ENCODE data around the gene CHMP2A. TPM values are rescaled to one million over a fixed set of nuclear protein-coding genes. Genes with fewer than 3 reads are reported as not detected.

The CHMP2A gene
- 120 TPM for polyA plus RNA-seq
- long read RNA-seq, donor 1, transcript CHMP2A-201 (6 exons, 913 nt), result major isoform, 16 of 36 reads
- long read RNA-seq, donor 1, transcript CHMP2A-206 (5 exons, 1,178 nt), result minor isoform, 6 of 36 reads
- long read RNA-seq, donor 1, transcript CHMP2A-208 (6 exons, 885 nt), result minor isoform, 6 of 36 reads
- long read RNA-seq, donor 1, partial matches to known transcripts, result 5 of 36 reads
- long read RNA-seq, donor 1, other reads (novel, unspliced or antisense), result 0 of 36 reads
- long read RNA-seq, donor 2, transcript CHMP2A-201 (6 exons, 913 nt), result major isoform, 61 of 128 reads
- long read RNA-seq, donor 2, transcript CHMP2A-208 (6 exons, 885 nt), result minor isoform, 16 of 128 reads
- long read RNA-seq, donor 2, transcript CHMP2A-206 (5 exons, 1,178 nt), result minor isoform, 16 of 128 reads
- long read RNA-seq, donor 2, partial matches to known transcripts, result 33 of 128 reads
- long read RNA-seq, donor 2, other reads (novel, unspliced or antisense), result 0 of 128 reads
- long read RNA-seq, donor 3, transcript CHMP2A-201 (6 exons, 913 nt), result major isoform, 57 of 165 reads
- long read RNA-seq, donor 3, transcript CHMP2A-208 (6 exons, 885 nt), result minor isoform, 9 of 165 reads
- long read RNA-seq, donor 3, transcript CHMP2A-207 (2 exons, 592 nt), result minor isoform, 7 of 165 reads
- long read RNA-seq, donor 3, transcript CHMP2A-206 (5 exons, 1,178 nt), result minor isoform, 25 of 165 reads
- long read RNA-seq, donor 3, partial matches to known transcripts, result 67 of 165 reads
- long read RNA-seq, donor 3, other reads (novel, unspliced or antisense), result 0 of 165 reads
- long read RNA-seq, donor 4, transcript CHMP2A-201 (6 exons, 913 nt), result major isoform, 8 of 12 reads
- long read RNA-seq, donor 4, partial matches to known transcripts, result 0 of 12 reads
- long read RNA-seq, donor 4, other reads (novel, unspliced or antisense), result 0 of 12 reads
- long read RNA-seq, donor 5, transcript CHMP2A-201 (6 exons, 913 nt), result major isoform, 36 of 52 reads
- long read RNA-seq, donor 5, transcript CHMP2A-206 (5 exons, 1,178 nt), result minor isoform, 5 of 52 reads
- long read RNA-seq, donor 5, transcript CHMP2A-208 (6 exons, 885 nt), result minor isoform, 6 of 52 reads
- long read RNA-seq, donor 5, partial matches to known transcripts, result 5 of 52 reads
- long read RNA-seq, donor 5, other reads (novel, unspliced or antisense), result 0 of 52 reads
- long read RNA-seq, donor 6, transcript CHMP2A-206 (5 exons, 1,178 nt), result minor isoform, 19 of 103 reads
- long read RNA-seq, donor 6, transcript CHMP2A-208 (6 exons, 885 nt), result minor isoform, 9 of 103 reads
- long read RNA-seq, donor 6, transcript CHMP2A-201 (6 exons, 913 nt), result major isoform, 39 of 103 reads
- long read RNA-seq, donor 6, partial matches to known transcripts, result 31 of 103 reads
- long read RNA-seq, donor 6, other reads (novel, unspliced or antisense), result 0 of 103 reads
- long read RNA-seq, donor 7, transcript CHMP2A-201 (6 exons, 913 nt), result major isoform, 24 of 41 reads
- long read RNA-seq, donor 7, transcript CHMP2A-208 (6 exons, 885 nt), result minor isoform, 5 of 41 reads
- long read RNA-seq, donor 7, partial matches to known transcripts, result 6 of 41 reads
- long read RNA-seq, donor 7, other reads (novel, unspliced or antisense), result 0 of 41 reads
- long read RNA-seq, donor 8, transcript CHMP2A-207 (2 exons, 592 nt), result minor isoform, 5 of 169 reads
- long read RNA-seq, donor 8, transcript CHMP2A-206 (5 exons, 1,178 nt), result minor isoform, 15 of 169 reads
- long read RNA-seq, donor 8, transcript CHMP2A-201 (6 exons, 913 nt), result major isoform, 75 of 169 reads
- long read RNA-seq, donor 8, transcript CHMP2A-208 (6 exons, 885 nt), result minor isoform, 19 of 169 reads
- long read RNA-seq, donor 8, partial matches to known transcripts, result 52 of 169 reads
- long read RNA-seq, donor 8, other reads (novel, unspliced or antisense), result 0 of 169 reads
- long read RNA-seq, donor 9, transcript CHMP2A-206 (5 exons, 1,178 nt), result minor isoform, 14 of 92 reads
- long read RNA-seq, donor 9, transcript CHMP2A-208 (6 exons, 885 nt), result minor isoform, 9 of 92 reads
- long read RNA-seq, donor 9, transcript CHMP2A-201 (6 exons, 913 nt), result major isoform, 38 of 92 reads
- long read RNA-seq, donor 9, transcript CHMP2A-207 (2 exons, 592 nt), result minor isoform, 10 of 92 reads
- long read RNA-seq, donor 9, partial matches to known transcripts, result 21 of 92 reads
- long read RNA-seq, donor 9, other reads (novel, unspliced or antisense), result 0 of 92 reads
- long read RNA-seq, donor 10, transcript CHMP2A-208 (6 exons, 885 nt), result minor isoform, 11 of 82 reads
- long read RNA-seq, donor 10, transcript CHMP2A-201 (6 exons, 913 nt), result major isoform, 42 of 82 reads
- long read RNA-seq, donor 10, transcript CHMP2A-206 (5 exons, 1,178 nt), result minor isoform, 10 of 82 reads
- long read RNA-seq, donor 10, partial matches to known transcripts, result 13 of 82 reads
- long read RNA-seq, donor 10, other reads (novel, unspliced or antisense), result 0 of 82 reads
- long read RNA-seq, donor 11, transcript CHMP2A-206 (5 exons, 1,178 nt), result minor isoform, 12 of 83 reads
- long read RNA-seq, donor 11, transcript CHMP2A-208 (6 exons, 885 nt), result minor isoform, 11 of 83 reads
- long read RNA-seq, donor 11, transcript CHMP2A-201 (6 exons, 913 nt), result major isoform, 34 of 83 reads
- long read RNA-seq, donor 11, partial matches to known transcripts, result 23 of 83 reads
- long read RNA-seq, donor 11, other reads (novel, unspliced or antisense), result 0 of 83 reads

DNA sequence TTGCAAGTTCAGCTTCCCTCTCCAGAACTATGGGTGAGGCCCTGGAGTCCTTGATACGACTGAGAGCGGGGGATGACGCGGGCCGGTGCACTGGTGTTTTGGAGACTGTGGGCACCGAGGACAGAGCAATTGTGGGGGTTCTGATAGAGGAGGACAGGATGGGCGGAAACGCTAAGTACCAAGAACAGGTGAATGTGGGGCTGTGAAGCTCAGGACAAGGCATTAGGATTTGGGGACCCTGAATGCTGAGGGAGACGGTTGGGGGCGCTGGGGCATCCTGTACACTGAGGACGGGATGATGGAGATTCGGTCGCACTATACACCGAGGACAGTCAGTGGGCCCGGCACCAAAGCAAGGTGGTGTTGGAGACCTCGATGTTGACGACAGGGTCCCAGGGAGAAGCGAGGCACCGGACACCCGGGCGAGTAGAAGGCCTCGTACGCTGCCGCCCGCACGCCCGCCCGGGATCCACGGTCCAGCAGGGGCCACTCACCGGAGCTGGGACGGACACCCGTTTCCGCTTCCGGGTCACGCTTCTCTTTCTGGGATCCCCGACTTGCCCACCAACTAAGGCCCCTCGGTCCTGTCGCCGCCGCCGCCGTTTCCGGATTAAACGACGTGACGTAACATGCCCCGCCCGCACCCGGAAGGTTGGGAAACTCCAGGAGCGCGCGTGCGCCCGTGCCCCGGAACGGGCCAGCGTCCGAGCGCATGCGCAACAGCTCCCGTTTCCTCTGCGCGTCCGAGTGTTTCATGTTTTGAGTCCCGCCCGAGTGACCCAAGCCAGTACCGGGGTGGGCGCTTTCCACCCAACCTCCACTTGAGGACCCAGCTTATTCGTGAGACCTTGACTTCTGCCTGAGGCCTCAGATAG, at the start of gene CHMP2A:
Gene CHMP2A (minus strand): TSS at position 612 of the 875 bp plus-strand sequence. CDS start 893 bp downstream, outside the sequence.
- Histone ChIP-seq H3K4me3 (ENCODE audit: low read length) (peak within 1 kb of the TSS; percentile 77), H3K36me3 (ENCODE audit: control insufficient read depth, insufficient read depth, low read length) (peaks cover 58% of the 10 kb centered on the region), H3K9me3 (ENCODE audit: control insufficient read depth, low read depth, low read length) (no peaks in the 10 kb centered on the region), H3K27ac (ENCODE audit: low read length) (peak within 1 kb of the TSS; percentile 91), H3K27me3 (ENCODE audit: control insufficient read depth, insufficient read depth, low read length) (no peaks in the 10 kb centered on the region), H3K4me1 (ENCODE audit: control insufficient read depth, insufficient read depth, low read length) (peaks cover 33% of the 10 kb centered on the region)
- DNase-seq, result peak; percentile 98
- whole genome bisulfite sequencing (ENCODE audit: insufficient coverage, low lambda C conversion rate), result no CpG with 5 or more reads among the region's 69 CpGs

GRCh38 chr19:58586133-58586765, 31.3 kb upstream of the CHMP2A start:
- H3K9me3 ChIP-seq (ENCODE audit: control insufficient read depth, low read depth, low read length), result peaks cover 4% of the 10 kb centered on the region
- no peaks in the 10 kb centered on the region for H3K4me1 ChIP-seq (ENCODE audit: control insufficient read depth, insufficient read depth, low read length)
- H3K36me3 ChIP-seq (ENCODE audit: control insufficient read depth, insufficient read depth, low read length), result peaks cover 28% of the 10 kb centered on the region
- no peak overlapping the region for H3K27ac ChIP-seq (ENCODE audit: low read length)
- DNase-seq, result no peak
- no peaks in the 10 kb centered on the region for H3K27me3 ChIP-seq (ENCODE audit: control insufficient read depth, insufficient read depth, low read length)
- WGBS (ENCODE audit: insufficient coverage, low lambda C conversion rate), result no CpG with 5 or more reads among the region's 4 CpGs
- no peak overlapping the region for H3K4me3 ChIP-seq (ENCODE audit: low read length)

GRCh38 chr19:58585442-58586132, 30.7 kb upstream of the CHMP2A start:
- no peak for DNase-seq
- Histone ChIP-seq H3K4me1 (ENCODE audit: control insufficient read depth, insufficient read depth, low read length) (peaks cover 3% of the 10 kb centered on the region), H3K36me3 (ENCODE audit: control insufficient read depth, insufficient read depth, low read length) (peaks cover 28% of the 10 kb centered on the region), H3K4me3 (ENCODE audit: low read length) (no peak overlapping the region), H3K27me3 (ENCODE audit: control insufficient read depth, insufficient read depth, low read length) (no peaks in the 10 kb centered on the region), H3K9me3 (ENCODE audit: control insufficient read depth, low read depth, low read length) (peaks cover 4% of the 10 kb centered on the region), H3K27ac (ENCODE audit: low read length) (no peak overlapping the region)
- WGBS (ENCODE audit: insufficient coverage, low lambda C conversion rate), result no CpG with 5 or more reads among the region's 6 CpGs

DNA sequence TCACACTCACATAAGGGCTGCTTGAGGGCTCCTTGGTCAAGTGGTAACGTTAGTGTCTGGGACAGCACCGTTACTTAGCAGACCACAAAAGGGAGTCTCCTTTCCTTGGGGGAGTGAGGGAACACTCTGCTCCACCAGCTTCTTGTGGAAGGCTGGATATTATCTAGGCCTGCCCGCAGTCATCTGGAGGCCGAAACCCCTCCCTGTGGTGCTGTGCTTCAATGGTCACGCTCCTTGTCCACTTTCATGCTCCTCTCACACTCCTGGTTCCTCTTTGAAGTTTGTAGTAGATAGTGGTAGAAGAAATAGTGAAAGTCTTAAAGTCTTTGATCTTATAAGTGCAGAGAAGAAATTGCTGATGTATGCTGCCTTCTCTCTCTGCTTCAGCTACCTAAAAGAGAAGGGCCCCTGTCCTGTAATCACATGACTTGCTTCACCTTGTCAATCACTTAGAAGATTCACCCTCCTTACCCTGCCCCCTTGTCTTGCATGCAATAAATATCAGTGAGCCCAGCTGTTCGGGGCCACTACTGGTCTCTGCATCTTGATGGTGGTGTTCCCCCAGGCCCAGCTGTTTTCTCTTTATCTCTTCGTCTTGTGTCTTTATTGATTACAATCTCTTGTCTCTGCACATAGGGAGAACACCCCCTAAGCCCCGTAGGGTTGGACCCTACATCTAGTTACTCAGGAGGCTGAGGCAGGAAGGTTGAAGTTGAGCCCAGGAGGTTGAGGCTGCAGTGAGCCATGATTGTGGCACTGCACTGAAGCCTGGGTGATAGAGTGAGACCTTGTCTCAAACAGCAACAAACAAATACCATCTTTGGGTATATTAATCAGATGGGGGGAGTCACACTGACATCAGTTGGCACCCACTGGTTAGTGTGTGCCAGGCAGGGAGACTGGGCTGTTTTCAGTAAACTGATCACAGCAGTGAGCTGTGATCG, 29.9 kb upstream of the CHMP2A start:
- H3K4me3 ChIP-seq (ENCODE audit: low read length), result no peak overlapping the region
- WGBS (ENCODE audit: insufficient coverage, low lambda C conversion rate), result no CpG with 5 or more reads among the region's 9 CpGs
- H3K27me3 ChIP-seq (ENCODE audit: control insufficient read depth, insufficient read depth, low read length), result no peaks in the 10 kb centered on the region
- peaks cover 3% of the 10 kb centered on the region for H3K4me1 ChIP-seq (ENCODE audit: control insufficient read depth, insufficient read depth, low read length)
- no peak overlapping the region for H3K27ac ChIP-seq (ENCODE audit: low read length)
- no peak for DNase-seq
- peaks cover 4% of the 10 kb centered on the region for H3K9me3 ChIP-seq (ENCODE audit: control insufficient read depth, low read depth, low read length)
- H3K36me3 ChIP-seq (ENCODE audit: control insufficient read depth, insufficient read depth, low read length), result peaks cover 28% of the 10 kb centered on the region

- no peaks in the 10 kb centered on the region for H3K27me3 ChIP-seq (ENCODE audit: control insufficient read depth, insufficient read depth, low read length)
- peaks cover 28% of the 10 kb centered on the region for H3K36me3 ChIP-seq (ENCODE audit: control insufficient read depth, insufficient read depth, low read length)
- 100% methylated on average over 1 of the region's 6 CpGs for WGBS (ENCODE audit: insufficient coverage, low lambda C conversion rate)
- no peak for DNase-seq
- peaks cover 3% of the 10 kb centered on the region for H3K4me1 ChIP-seq (ENCODE audit: control insufficient read depth, insufficient read depth, low read length)
- peaks cover 4% of the 10 kb centered on the region for H3K9me3 ChIP-seq (ENCODE audit: control insufficient read depth, low read depth, low read length)
- H3K4me3 ChIP-seq (ENCODE audit: low read length), result no peak overlapping the region
- no peak overlapping the region for H3K27ac ChIP-seq (ENCODE audit: low read length)
These were observed 28.1 kb upstream of the CHMP2A start for GRCh38 chr19:58582985-58583384.

DNA sequence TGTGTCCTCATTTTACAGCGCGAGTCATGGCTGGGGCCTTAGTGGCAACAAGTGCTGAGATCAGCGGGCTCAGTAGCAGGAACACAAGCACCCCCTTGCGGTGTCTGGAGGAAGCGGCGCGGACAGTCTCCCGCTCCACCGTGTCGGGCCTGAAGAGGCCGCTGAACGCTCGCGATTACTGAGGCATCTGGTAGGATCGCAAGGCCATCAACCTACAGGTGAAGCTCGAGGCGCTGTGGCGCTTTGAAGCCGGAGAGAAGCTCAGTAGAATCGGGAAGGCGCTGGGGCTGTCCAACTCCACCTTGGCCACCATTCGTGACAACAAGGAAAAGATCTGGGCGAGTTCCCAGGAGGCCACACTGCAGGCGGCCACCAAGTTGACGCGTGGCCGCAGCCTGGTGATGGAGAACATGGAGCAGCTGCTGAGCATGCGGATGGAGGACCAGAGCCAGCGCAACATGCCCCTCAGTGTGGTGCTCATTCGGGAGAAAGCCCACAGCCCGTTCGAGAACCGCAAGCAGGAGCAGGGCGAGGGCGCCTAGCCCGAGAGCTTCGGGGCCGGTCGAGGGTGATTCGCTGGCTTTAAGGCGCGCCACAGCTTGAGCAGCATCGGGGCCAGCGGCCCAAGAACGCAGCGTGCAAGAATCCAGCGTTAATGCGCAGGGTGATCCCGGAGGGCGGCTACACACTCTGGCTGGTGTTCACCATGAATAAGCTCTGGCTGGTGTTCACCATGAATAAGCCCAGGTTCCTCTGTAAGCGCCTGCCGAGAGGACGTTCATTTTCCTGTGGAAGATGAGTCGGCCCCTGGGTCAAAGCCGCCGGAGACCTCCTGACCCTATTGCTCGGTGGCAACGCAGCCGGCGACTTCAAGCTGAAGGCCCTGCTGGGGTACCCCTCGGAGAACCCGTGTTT, 26.6 kb upstream of the CHMP2A start:
- peak overlapping the region; percentile 38 for H3K27ac ChIP-seq (ENCODE audit: low read length)
- H3K9me3 ChIP-seq (ENCODE audit: control insufficient read depth, low read depth, low read length), result peaks cover 4% of the 10 kb centered on the region
- H3K4me1 ChIP-seq (ENCODE audit: control insufficient read depth, insufficient read depth, low read length), result peaks cover 3% of the 10 kb centered on the region
- WGBS (ENCODE audit: insufficient coverage, low lambda C conversion rate), result no CpG with 5 or more reads among the region's 62 CpGs
- DNase-seq, result peak; percentile 86 to 89
- H3K36me3 ChIP-seq (ENCODE audit: control insufficient read depth, insufficient read depth, low read length), result peaks cover 28% of the 10 kb centered on the region
- H3K27me3 ChIP-seq (ENCODE audit: control insufficient read depth, insufficient read depth, low read length), result no peaks in the 10 kb centered on the region
- no peak overlapping the region for H3K4me3 ChIP-seq (ENCODE audit: low read length)

All from large intestine (tissue), 12 donors.